DOHH2 (cell line): ENCODE data around the gene KRTAP12-2.
"Not testable (repeated sequence)": the region's sequence is repeated elsewhere in the genome, so short reads cannot be mapped to it uniquely, and the experiment has no call there.

Experiments
- H3F3A ChIP-seq: fragments of 200-600 bp; sonication (generic), shearing (Covaris generic); 2 replicates; pipeline ENCODE4 v1.6.0; 2016; ENCODE audit warnings: antibody characterized with exemption, mild to moderate bottlenecking; ENCODE audit not compliant: control insufficient read depth, insufficient read depth
- H3K27ac ChIP-seq: fragments of 200-600 bp; sonication (generic); 2 replicates; pipeline ENCODE4 v1.5.1; 2014; ENCODE audit warnings: low read depth, mild to moderate bottlenecking, low read length, moderate library complexity
- H3K27me3 ChIP-seq: fragments of 200-600 bp; sonication (generic); 2 replicates; pipeline ENCODE4 v1.6.1; 2014; ENCODE audit warnings: mild to moderate bottlenecking, low read length, mixed read lengths; ENCODE audit not compliant: control insufficient read depth
- H3K36me3 ChIP-seq: fragments of 200-600 bp; sonication (generic); 2 replicates; pipeline ENCODE4 v1.6.1; 2014; ENCODE audit warnings: mild to moderate bottlenecking, low read length, moderate library complexity, mixed read lengths; ENCODE audit not compliant: control insufficient read depth
- H3K4me1 ChIP-seq: fragments of 200-600 bp; sonication (generic); 2 replicates; pipeline ENCODE4 v1.6.1; 2014; ENCODE audit warnings: mild to moderate bottlenecking, low read length, mixed read lengths; ENCODE audit not compliant: control insufficient read depth
- H3K4me2 ChIP-seq: fragments of 200-600 bp; sonication (generic); 2 replicates; pipeline ENCODE4 v1.6.0; 2014; ENCODE audit warnings: mild to moderate bottlenecking, low read length, moderate library complexity
- H3K4me3 ChIP-seq: fragments of 200-600 bp; sonication (generic); 2 replicates; pipeline ENCODE4 v1.5.1; 2014; ENCODE audit warnings: mild to moderate bottlenecking, low read length, mixed read lengths
- H3K79me2 ChIP-seq: fragments of 200-600 bp; sonication (generic); 2 replicates; pipeline ENCODE4 v1.6.1; 2014; ENCODE audit warnings: mild to moderate bottlenecking, low read length, mixed read lengths; ENCODE audit not compliant: control insufficient read depth
- H3K9me2 ChIP-seq: fragments of 200-600 bp; sonication (generic); replicated peaks from 2 replicates; pipeline ENCODE4 v1.6.1; 2014; ENCODE audit warnings: mild to moderate bottlenecking, low read length, mixed read lengths; ENCODE audit not compliant: control insufficient read depth
- H3K9me3 ChIP-seq: fragments of 200-600 bp; sonication (generic); 2 replicates; pipeline ENCODE4 v1.6.1; 2014; ENCODE audit warnings: antibody characterized with exemption, low read length, mixed read lengths; ENCODE audit not compliant: control insufficient read depth, insufficient read depth
- H4K20me1 ChIP-seq: fragments of 200-600 bp; sonication (generic); 2 replicates; pipeline ENCODE4 v1.6.0; 2014; ENCODE audit warnings: low read depth, mild to moderate bottlenecking, antibody characterized with exemption, low read length, moderate library complexity; ENCODE audit not compliant: control insufficient read depth, insufficient read depth
- CTCF ChIP-seq: fragments of 200-600 bp; sonication (generic); IDR thresholded peaks from one replicate; pipeline ENCODE4 v1.5.1; 2014; ENCODE audit warnings: antibody characterized with exemption, mild to moderate bottlenecking, low read depth, low read length; ENCODE audit not compliant: poor library complexity, severe bottlenecking
- EZH2phosphoT487 ChIP-seq: fragments of 200-600 bp; sonication (generic); IDR thresholded peaks from 2 replicates; pipeline ENCODE4 v1.6.1; 2017; ENCODE audit warnings: borderline replicate concordance, mild to moderate bottlenecking, antibody characterized with exemption, low read length, moderate library complexity, mixed read lengths

The KRTAP12-2 gene

GRCh38 chr21:44667612-44668011 is 885 bp upstream of the KRTAP12-2 start:
- Histone ChIP-seq H3K79me2 (no peaks in the 10 kb centered on the region), H3K27ac (no peak overlapping the region), H3F3A (no peaks in the 10 kb centered on the region), H3K4me1 (no peaks in the 10 kb centered on the region), H3K36me3 (no peaks in the 10 kb centered on the region), H3K9me3 (peaks cover 2% of the 10 kb centered on the region; the same call in 1 of the 2 replicates), H4K20me1 (no peaks in the 10 kb centered on the region), H3K27me3 (no peaks in the 10 kb centered on the region), H3K4me3 (no peak overlapping the region), H3K9me2 (no peaks in the 10 kb centered on the region), H3K4me2 (no peak overlapping the region)
- TF ChIP-seq CTCF = no peak
- TF ChIP-seq EZH2phosphoT487 = no peak

GRCh38 chr21:44664691-44665090 is 2.0 kb downstream of the KRTAP12-2 start:
- Histone ChIP-seq H3K4me3 (no peak overlapping the region), H3K27ac (no peak overlapping the region), H3F3A (no peaks in the 10 kb centered on the region), H3K36me3 (no peaks in the 10 kb centered on the region), H3K9me2 (no peaks in the 10 kb centered on the region), H3K4me2 (no peak overlapping the region), H3K9me3 (no peaks in the 10 kb centered on the region), H3K4me1 (no peaks in the 10 kb centered on the region), H3K27me3 (no peaks in the 10 kb centered on the region), H4K20me1 (no peaks in the 10 kb centered on the region), H3K79me2 (no peaks in the 10 kb centered on the region)
- no peak for TF ChIP-seq CTCF

- not testable (repeated sequence) for H3K9me2 ChIP-seq, H3K9me3 ChIP-seq, H3F3A ChIP-seq, H3K4me3 ChIP-seq, H3K4me2 ChIP-seq, H3K27ac ChIP-seq, H3K27me3 ChIP-seq, H3K36me3 ChIP-seq, H4K20me1 ChIP-seq, H3K4me1 ChIP-seq, H3K79me2 ChIP-seq
These were observed 5.2 kb downstream of the KRTAP12-2 start for GRCh38 chr21:44661567-44661966.

GRCh38 chr21:44658913-44659595 is 7.7 kb downstream of the KRTAP12-2 start:
- H3K9me3 ChIP-seq = no peaks in the 10 kb centered on the region
- no peaks in the 10 kb centered on the region for H3K36me3 ChIP-seq
- H4K20me1 ChIP-seq = no peaks in the 10 kb centered on the region
- no peak overlapping the region for H3K4me3 ChIP-seq
- no peak overlapping the region for H3K4me2 ChIP-seq
- no peaks in the 10 kb centered on the region for H3K9me2 ChIP-seq
- H3K4me1 ChIP-seq = no peaks in the 10 kb centered on the region
- no peaks in the 10 kb centered on the region for H3K79me2 ChIP-seq
- H3K27me3 ChIP-seq = no peaks in the 10 kb centered on the region
- no peaks in the 10 kb centered on the region for H3F3A ChIP-seq
- no peak for TF ChIP-seq EZH2phosphoT487
- no peak for TF ChIP-seq CTCF
- H3K27ac ChIP-seq = no peak overlapping the region
